GM12878 (cell line): ENCODE results near the gene HOXD3.

Source experiments
- ETV6 ChIP-seq, 2 experiments: fragments of 450-650 bp in 1 of 2; IDR thresholded peaks in 1 of 2; conservative IDR thresholded peaks in 1 of 2; 2 replicates each; pipeline ENCODE4 v1.6.1; 2014; ENCODE audit warnings: antibody characterized with exemption in 1 of 2, borderline replicate concordance in 1 of 2, low read depth in 1 of 2, mild to moderate bottlenecking in 1 of 2, moderate library complexity in 1 of 2
- EZH2 ChIP-seq: IDR thresholded peaks from 2 replicates; pipeline ENCODE4 v1.6.1; 2012; ENCODE audit warnings: low read depth, mild to moderate bottlenecking, control low read depth, inconsistent platforms, low read length, borderline replicate concordance; ENCODE audit not compliant: control insufficient read depth
- MXI1 ChIP-seq: fragments of 150-350 bp; IDR thresholded peaks from 2 replicates; pipeline ENCODE4 v1.6.1; 2011; ENCODE audit warnings: low read depth, mild to moderate bottlenecking, inconsistent platforms, low read length, improper control_type of control experiment
- PKNOX1 ChIP-seq: fragments of 450-650 bp; IDR thresholded peaks from 2 replicates; pipeline ENCODE4 v1.6.1; 2016; ENCODE audit warnings: mild to moderate bottlenecking
- SIX5 ChIP-seq: IDR thresholded peaks from 2 replicates; pipeline ENCODE4 v1.6.1; 2011; ENCODE audit warnings: mild to moderate bottlenecking, low read depth, low read length, moderate library complexity; ENCODE audit not compliant: severe bottlenecking
- TAF1 ChIP-seq: IDR thresholded peaks from 2 replicates; pipeline ENCODE4 v1.6.1; 2011; ENCODE audit warnings: mild to moderate bottlenecking, low read depth, low read length, borderline replicate concordance

- no peak for TF ChIP-seq SIX5
- TF ChIP-seq EZH2, result no peak
- TF ChIP-seq TAF1, result no peak
- no peak for TF ChIP-seq ETV6 (conservative IDR thresholded peaks at IDR 0.05 in 1 of 2, IDR thresholded peaks at IDR 0.05 in 1 of 2; ENCODE audit: borderline replicate concordance in 1 of 2, low read depth in 1 of 2)
- TF ChIP-seq PKNOX1, result no peak
- no peak for TF ChIP-seq MXI1
Observed at GRCh38 chr2:176186024-176186423, 28.9 kb downstream of the HOXD3 start.
